Stimulated activated memory B cell treated with anti-CD40 and anti-IgM and Interleukin-4, amounts not matched to agents 10 μg/mL and 1 μg/mL and 100 μg/mL, for 72 hours (primary cell): ENCODE measurements around the gene CLIC4.
"Not testable (repeated sequence)": the region's sequence is repeated elsewhere in the genome, so short reads cannot be mapped to it uniquely, and the experiment has no call there.

ENCODE experiments used
- ATAC-seq: fragments of 150-1000 bp; cut with Tn5 transposase; 2 replicates; pipeline ENCODE4 v1.10.0; 2021
- H3K27ac Mint-ChIP-seq: one replicate; pipeline ENCODE4 v1.8.0; 2022; ENCODE audit warnings: mild to moderate bottlenecking, mixed read lengths
- H3K27me3 Mint-ChIP-seq: one replicate; pipeline ENCODE4 v1.8.0; 2022; ENCODE audit warnings: mixed read lengths
- H3K36me3 Mint-ChIP-seq: one replicate; pipeline ENCODE4 v1.8.0; 2022; ENCODE audit warnings: mixed read lengths
- H3K4me1 Mint-ChIP-seq: one replicate; pipeline ENCODE4 v1.8.0; 2022; ENCODE audit warnings: mixed read lengths
- H3K4me3 Mint-ChIP-seq: one replicate; pipeline ENCODE4 v1.8.0; 2022; ENCODE audit warnings: mild to moderate bottlenecking, moderate library complexity, mixed read lengths
- H3K9me3 Mint-ChIP-seq: one replicate; pipeline ENCODE4 v1.8.0; 2022; ENCODE audit warnings: mixed read lengths

Gene CLIC4

DNA sequence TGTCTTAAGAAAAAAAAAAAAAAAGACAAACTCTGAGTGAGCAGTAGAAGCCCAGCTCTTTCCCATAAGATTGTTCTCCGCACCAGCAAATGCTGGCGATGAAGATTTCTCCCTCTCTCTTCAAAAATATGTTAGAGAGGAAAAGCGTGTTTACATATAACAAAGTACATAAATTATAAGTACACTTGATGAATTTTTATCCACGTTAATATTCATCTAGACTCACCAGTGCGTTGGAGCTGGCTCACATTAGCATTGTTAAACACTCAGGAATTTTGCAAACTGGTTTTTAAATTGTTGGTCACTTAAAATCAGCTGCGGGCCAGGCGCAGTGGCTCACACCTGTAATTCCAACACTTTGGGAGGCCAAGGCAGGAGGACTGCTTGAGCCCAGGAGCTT, 128.8 kb downstream of the CLIC4 start:
- Mint-ChIP-seq H3K9me3 (no peaks in the 10 kb centered on the region), H3K27ac (no peak overlapping the region), H3K36me3 (no peaks in the 10 kb centered on the region), H3K4me3 (no peak overlapping the region), H3K27me3 (peaks cover 30% of the 10 kb centered on the region), H3K4me1 (peaks cover 25% of the 10 kb centered on the region)
- no peak for ATAC-seq

DNA sequence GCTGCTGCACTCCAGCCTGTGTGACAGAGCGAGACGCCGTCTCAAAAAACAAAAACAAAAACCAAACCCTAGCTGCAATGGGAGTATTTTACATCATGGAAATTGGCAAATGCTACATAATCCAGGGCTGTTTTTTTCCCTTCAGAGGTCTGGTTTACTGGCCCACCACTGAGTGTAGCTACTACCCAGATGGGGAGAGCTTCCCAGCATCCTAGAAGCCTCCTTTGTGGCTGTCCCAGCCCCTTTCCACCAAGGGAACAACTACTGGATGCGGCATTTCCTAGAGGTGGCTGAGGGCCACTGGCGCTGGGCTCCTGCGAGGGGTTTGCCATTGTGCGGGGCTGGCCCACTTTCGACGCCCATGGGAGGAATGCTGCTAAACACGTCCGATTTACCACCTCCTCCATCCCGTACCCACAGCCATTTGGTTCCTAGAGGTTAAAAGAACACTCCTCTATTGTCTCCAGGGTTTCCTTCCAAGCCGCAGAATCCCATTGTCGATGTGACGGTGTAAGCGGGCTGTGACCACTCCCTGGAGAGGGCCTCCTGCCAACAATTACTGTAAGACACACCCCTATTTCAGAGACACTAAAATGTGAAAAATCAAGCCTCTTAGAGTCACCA, 129.5 kb downstream of the CLIC4 start:
- Mint-ChIP-seq H3K36me3 (no peaks in the 10 kb centered on the region), H3K4me1 (peaks cover 25% of the 10 kb centered on the region), H3K9me3 (no peaks in the 10 kb centered on the region), H3K4me3 (no peak overlapping the region), H3K27me3 (peaks cover 30% of the 10 kb centered on the region), H3K27ac (no peak overlapping the region)
- ATAC-seq, result no peak

DNA sequence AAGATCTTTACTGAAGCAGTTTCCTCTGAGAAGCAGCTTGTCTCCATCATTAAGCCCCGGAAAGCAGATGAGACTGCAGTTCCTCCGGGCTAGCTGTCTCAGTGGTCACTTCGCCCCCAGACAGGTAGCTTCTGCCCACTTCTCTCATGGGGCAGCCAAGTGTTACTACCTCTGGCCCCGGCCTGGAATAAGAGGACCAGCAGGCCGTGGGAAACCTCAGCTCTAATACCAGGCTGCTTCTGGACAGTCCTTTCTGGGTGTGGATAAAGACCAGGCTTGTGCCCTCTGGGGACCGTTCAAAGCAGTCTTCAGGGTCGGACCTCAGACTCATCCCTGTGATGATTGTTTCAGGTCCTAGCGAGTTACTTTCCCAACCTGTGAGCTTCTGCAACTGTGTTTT, 130.0 kb downstream of the CLIC4 start:
- no peak overlapping the region for H3K27ac Mint-ChIP-seq
- ATAC-seq, result no peak
- H3K4me1 Mint-ChIP-seq, result peaks cover 25% of the 10 kb centered on the region
- H3K4me3 Mint-ChIP-seq, result no peak overlapping the region
- no peaks in the 10 kb centered on the region for H3K9me3 Mint-ChIP-seq
- H3K36me3 Mint-ChIP-seq, result no peaks in the 10 kb centered on the region
- H3K27me3 Mint-ChIP-seq, result peaks cover 26% of the 10 kb centered on the region

DNA sequence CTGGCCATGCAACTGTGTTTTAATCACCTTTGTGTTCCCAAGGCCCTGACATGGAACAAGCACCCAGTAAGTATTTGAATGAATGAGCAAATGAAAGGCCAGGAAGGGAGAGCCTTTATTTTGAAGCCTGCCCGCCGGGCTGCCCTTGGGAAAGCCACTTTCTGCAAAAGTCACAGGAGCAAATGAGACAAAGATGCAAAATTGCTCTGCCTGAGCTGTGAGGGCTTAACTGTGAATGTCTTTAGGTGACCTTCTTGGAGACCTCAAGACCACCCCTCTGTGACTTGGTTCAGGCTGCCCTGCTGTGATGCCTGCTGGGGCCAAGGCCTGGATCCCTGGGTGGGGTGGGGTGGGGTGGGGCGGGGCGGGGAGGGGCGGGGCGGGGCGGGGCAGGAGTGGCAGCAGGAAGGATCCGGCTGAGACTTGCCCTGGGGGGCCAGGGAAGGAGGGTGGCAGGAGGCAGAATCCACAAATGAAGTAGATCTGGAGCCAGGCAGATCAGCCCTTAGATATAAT, 130.8 kb downstream of the CLIC4 start:
- no peak overlapping the region for H3K27ac Mint-ChIP-seq
- H3K4me1 Mint-ChIP-seq, result peaks cover 17% of the 10 kb centered on the region
- H3K27me3 Mint-ChIP-seq, result peaks cover 18% of the 10 kb centered on the region
- H3K9me3 Mint-ChIP-seq, result no peaks in the 10 kb centered on the region
- no peak overlapping the region for H3K4me3 Mint-ChIP-seq
- ATAC-seq, result no peak
- H3K36me3 Mint-ChIP-seq, result no peaks in the 10 kb centered on the region

- H3K9me3 Mint-ChIP-seq, result peaks cover 1% of the 10 kb centered on the region
- H3K36me3 Mint-ChIP-seq, result peaks cover 2% of the 10 kb centered on the region
These were observed 132.8 kb downstream of the CLIC4 start for GRCh38 chr1:24878045-24878444.

DNA sequence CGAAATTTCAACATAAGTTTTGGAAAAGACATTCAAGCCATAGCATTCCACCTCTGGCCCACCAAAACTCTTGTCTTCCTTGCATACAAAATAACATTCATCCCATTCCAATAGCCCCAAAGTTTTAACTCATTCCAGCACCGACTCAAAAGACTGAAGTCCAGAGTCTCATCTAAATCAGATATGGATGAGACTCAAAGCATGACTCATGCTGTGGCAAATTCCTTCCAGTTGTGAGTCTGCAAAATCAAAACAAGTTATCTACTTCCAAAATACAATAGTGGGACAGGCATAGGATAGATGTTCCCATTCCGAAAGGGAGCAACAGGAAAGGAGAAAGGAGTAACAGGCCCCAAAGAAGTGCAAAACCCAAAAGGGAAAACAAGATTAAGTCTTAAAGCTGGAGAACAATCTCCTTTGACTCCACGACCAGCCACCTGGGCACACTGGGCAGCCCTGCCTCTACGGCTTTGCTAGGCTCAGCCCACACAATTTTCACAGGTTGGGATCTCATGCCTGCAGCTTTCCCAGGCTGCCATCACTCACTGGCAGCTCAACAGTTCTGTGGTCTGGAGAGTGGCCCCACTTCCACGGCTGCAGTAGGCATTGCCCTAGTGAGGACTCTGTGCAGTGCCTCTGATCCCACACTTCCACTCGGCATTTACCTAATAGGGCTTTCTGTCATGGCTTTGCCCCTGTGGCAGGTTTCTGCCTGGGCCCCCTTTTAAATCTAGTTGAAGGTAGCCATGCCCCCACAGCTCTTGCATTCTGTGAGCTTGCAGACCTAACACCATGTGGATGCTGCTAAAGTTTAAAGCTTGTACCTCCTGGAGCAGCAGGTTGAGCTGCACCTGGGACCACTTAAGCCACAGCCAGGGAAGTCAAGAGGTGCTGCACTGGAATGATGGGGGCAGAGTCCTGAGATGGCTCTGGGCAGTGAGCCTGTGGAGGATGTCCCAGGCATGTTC, 133.8 kb downstream of the CLIC4 start:
- Mint-ChIP-seq H3K27me3 (peaks cover 9% of the 10 kb centered on the region), H3K27ac (no peak overlapping the region), H3K4me3 (no peak overlapping the region), H3K36me3 (peaks cover 11% of the 10 kb centered on the region), H3K9me3 (peaks cover 10% of the 10 kb centered on the region), H3K4me1 (no peaks in the 10 kb centered on the region)
- no peak for ATAC-seq

More at GRCh38 chr1:24878045-24878444, 132.8 kb downstream of the CLIC4 start:
- H3K27ac Mint-ChIP-seq, result no peak overlapping the region
- ATAC-seq, result no peak
- no peak overlapping the region for H3K4me3 Mint-ChIP-seq
- no peaks in the 10 kb centered on the region for H3K4me1 Mint-ChIP-seq
- H3K27me3 Mint-ChIP-seq, result peaks cover 9% of the 10 kb centered on the region

- Mint-ChIP-seq H3K9me3 (peaks cover 17% of the 10 kb centered on the region), H3K27ac (no peak overlapping the region), H3K27me3 (peaks cover 9% of the 10 kb centered on the region), H3K4me1 (no peaks in the 10 kb centered on the region), H3K4me3 (no peak overlapping the region), H3K36me3 (peaks cover 21% of the 10 kb centered on the region)
- no peak for ATAC-seq
These were observed 135.8 kb downstream of the CLIC4 start for GRCh38 chr1:24881034-24881433.

- H3K4me3 Mint-ChIP-seq, result no peak overlapping the region
- H3K27ac Mint-ChIP-seq, result no peak overlapping the region
- H3K27me3 Mint-ChIP-seq, result no peaks in the 10 kb centered on the region
- peaks cover 17% of the 10 kb centered on the region for H3K9me3 Mint-ChIP-seq
- no peak for ATAC-seq
- no peaks in the 10 kb centered on the region for H3K4me1 Mint-ChIP-seq
- H3K36me3 Mint-ChIP-seq, result peaks cover 21% of the 10 kb centered on the region
These were observed 139.5 kb downstream of the CLIC4 start for GRCh38 chr1:24884751-24885150.

DNA sequence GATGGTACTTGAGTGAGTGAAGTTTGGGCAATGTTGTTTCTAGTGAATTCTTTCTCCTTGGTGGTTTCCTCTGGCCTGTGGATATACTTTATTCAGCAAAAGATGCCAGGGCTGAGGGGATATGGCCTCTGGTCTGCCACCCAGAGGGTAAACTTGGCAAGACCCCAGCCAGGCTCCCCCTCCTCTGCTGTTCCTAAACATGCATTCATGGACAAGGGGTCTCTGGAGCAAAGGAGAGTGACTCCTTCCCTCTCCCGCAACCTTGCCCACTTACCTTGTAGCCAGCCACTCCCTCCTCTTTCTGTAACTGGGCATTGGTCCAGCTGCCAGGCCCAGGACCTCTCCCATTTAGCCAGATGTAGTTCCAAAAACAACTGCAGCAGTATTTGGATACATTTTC, 141.0 kb downstream of the CLIC4 start:
- Mint-ChIP-seq H3K36me3 (peaks cover 21% of the 10 kb centered on the region), H3K27ac (no peak overlapping the region), H3K27me3 (no peaks in the 10 kb centered on the region), H3K4me1 (peaks cover 7% of the 10 kb centered on the region), H3K4me3 (no peak overlapping the region), H3K9me3 (peaks cover 17% of the 10 kb centered on the region)
- ATAC-seq, result no peak

DNA sequence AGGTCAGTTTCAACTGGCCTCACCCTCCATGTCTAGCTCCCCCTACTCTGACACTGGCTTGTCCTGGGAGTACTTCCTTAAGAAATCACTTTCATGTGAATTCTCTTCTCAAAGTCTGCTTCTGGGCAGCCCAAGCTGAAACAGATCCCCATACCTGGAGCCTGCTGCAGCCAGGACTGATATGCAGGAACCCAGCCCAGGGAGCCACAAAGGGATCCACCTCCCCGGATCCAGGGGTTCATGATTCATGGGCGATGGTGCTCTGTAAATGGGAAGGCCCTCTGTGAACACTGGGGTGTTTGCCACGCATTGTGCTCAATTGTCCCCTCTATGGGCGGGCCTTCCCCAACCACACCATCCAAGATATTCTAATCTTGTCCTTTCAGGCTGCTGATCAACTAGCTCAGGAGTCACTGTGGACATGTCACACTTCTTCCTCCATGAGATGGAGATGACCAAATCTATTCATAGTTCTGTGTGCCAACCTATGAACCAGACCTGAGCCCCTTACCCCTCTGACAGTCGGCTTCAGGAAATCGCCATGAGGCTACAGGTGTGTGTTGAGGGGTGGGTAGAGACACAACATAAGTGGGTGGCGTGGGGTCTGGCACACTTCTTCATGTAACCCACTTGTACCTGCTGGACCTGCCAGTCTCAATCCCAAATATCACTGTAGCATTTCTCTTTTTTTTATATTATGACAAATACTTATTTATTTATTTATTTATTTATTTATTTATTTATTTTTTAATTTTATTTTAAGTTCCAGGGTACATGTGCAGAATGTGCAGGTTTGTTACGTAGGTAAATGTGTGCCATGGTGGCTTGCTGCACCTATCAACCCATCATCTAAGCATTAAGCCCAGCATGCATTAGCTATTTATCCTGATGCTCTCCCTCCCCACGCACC, 143.1 kb downstream of the CLIC4 start:
- no peaks in the 10 kb centered on the region for H3K27me3 Mint-ChIP-seq
- peaks cover 22% of the 10 kb centered on the region for H3K9me3 Mint-ChIP-seq
- H3K36me3 Mint-ChIP-seq, result peaks cover 27% of the 10 kb centered on the region
- H3K27ac Mint-ChIP-seq, result no peak overlapping the region
- peaks cover 8% of the 10 kb centered on the region for H3K4me1 Mint-ChIP-seq
- no peak overlapping the region for H3K4me3 Mint-ChIP-seq
- no peak for ATAC-seq

- Mint-ChIP-seq H3K27ac (no peak overlapping the region), H3K36me3 (peaks cover 23% of the 10 kb centered on the region), H3K9me3 (peaks cover 16% of the 10 kb centered on the region), H3K4me1 (peaks cover 10% of the 10 kb centered on the region), H3K27me3 (no peaks in the 10 kb centered on the region), H3K4me3 (no peak overlapping the region)
- no peak for ATAC-seq
These were observed 143.9 kb downstream of the CLIC4 start for GRCh38 chr1:24888971-24889676.

- Mint-ChIP-seq H3K4me3 (no peak overlapping the region), H3K9me3 (peaks cover 10% of the 10 kb centered on the region), H3K4me1 (peaks cover 17% of the 10 kb centered on the region), H3K27me3 (no peaks in the 10 kb centered on the region), H3K27ac (no peak overlapping the region), H3K36me3 (peaks cover 13% of the 10 kb centered on the region)
- ATAC-seq, result no peak
These were observed 145.6 kb downstream of the CLIC4 start for GRCh38 chr1:24890887-24891286.

DNA sequence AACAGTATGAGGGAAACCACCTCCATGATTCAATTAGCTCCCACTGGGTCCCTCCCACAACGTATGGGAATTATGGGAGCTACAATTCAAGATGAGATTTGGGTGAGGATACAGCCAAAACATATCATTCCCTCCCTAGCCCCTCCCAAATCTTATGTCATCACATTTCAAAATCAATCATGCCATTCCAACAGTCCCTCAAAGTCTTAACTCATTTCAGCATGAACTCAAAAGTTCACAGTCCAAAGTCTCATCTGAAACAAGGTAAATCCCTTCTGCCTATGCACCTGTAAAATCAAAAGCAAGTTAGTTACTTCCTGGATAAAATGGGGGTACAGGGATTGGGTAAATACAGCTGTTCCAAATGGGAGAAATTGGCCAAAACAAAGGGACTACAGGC, 146.1 kb downstream of the CLIC4 start:
- H3K27ac Mint-ChIP-seq, H3K4me3 Mint-ChIP-seq, H3K9me3 Mint-ChIP-seq, ATAC-seq, H3K27me3 Mint-ChIP-seq: not testable (repeated sequence)
- peaks cover 13% of the 10 kb centered on the region for H3K36me3 Mint-ChIP-seq
- peaks cover 17% of the 10 kb centered on the region for H3K4me1 Mint-ChIP-seq
